Measurements from ENCODE around the gene RPL38. TPM values are rescaled to one million over a fixed set of nuclear protein-coding genes. Genes with fewer than 3 reads are reported as not detected.

RPL38 gene
- 701 TPM for total RNA-seq
- long read RNA-seq, transcript RPL38-201 (5 exons, 1,170 nt): major isoform, 95 of 109 reads
- long read RNA-seq, transcript RPL38-202 (5 exons, 431 nt): minor isoform, 11 of 109 reads
- long read RNA-seq, partial matches to known transcripts: 0 of 109 reads
- long read RNA-seq, other reads (novel, unspliced or antisense): 1 of 109 reads

GRCh38 chr17:74203439-74204240, at the start of gene RPL38:
RPL38 (plus strand) TSS chr17:74203678; CDS start chr17:74203956, 278 bp downstream.
- peak; percentile 90 for TF ChIP-seq CTCF (IDR thresholded peaks at IDR 0.05)
- Histone ChIP-seq H3K27ac (peak within 1 kb of the TSS; percentile 86), H3K4me3 (peak within 1 kb of the TSS; percentile 99), H3K9me3 (no peaks in the 10 kb centered on the region), H3K4me1 (peaks cover 37% of the 10 kb centered on the region), H3K36me3 (peaks cover 43% of the 10 kb centered on the region), H3K27me3 (ENCODE audit: low read depth) (peaks cover 22% of the 10 kb centered on the region)
- peak; percentile 95 for DNase-seq
- intact Hi-C loops (cut with DNase I): no loop called here
- ATAC-seq: peak; percentile 92 to 96

- intact Hi-C loops (cut with DNase I): no loop called here
- DNase-seq (no peak), ATAC-seq (no peak)
- H3K27ac ChIP-seq: no peak overlapping the region
- TF ChIP-seq CTCF (IDR thresholded peaks at IDR 0.05): no peak
- H3K36me3 ChIP-seq: no peaks in the 10 kb centered on the region
- H3K4me1 ChIP-seq: no peaks in the 10 kb centered on the region
- no peak overlapping the region for H3K4me3 ChIP-seq
- no peaks in the 10 kb centered on the region for H3K27me3 ChIP-seq (ENCODE audit: low read depth)
- H3K9me3 ChIP-seq: no peaks in the 10 kb centered on the region
Observed at GRCh38 chr17:74153821-74154430, 49.6 kb upstream of the RPL38 start.

GRCh38 chr17:74156878-74157277, 46.6 kb upstream of the RPL38 start:
- no peaks in the 10 kb centered on the region for H3K36me3 ChIP-seq
- H3K27me3 ChIP-seq (ENCODE audit: low read depth): peaks cover 4% of the 10 kb centered on the region
- intact Hi-C loops (cut with DNase I): no loop called here
- H3K27ac ChIP-seq: no peak overlapping the region
- H3K4me3 ChIP-seq: no peak overlapping the region
- H3K4me1 ChIP-seq: no peaks in the 10 kb centered on the region
- ATAC-seq (no peak), DNase-seq (no peak)
- TF ChIP-seq CTCF (IDR thresholded peaks at IDR 0.05): no peak
- no peaks in the 10 kb centered on the region for H3K9me3 ChIP-seq

- Histone ChIP-seq H3K4me1 (no peaks in the 10 kb centered on the region), H3K36me3 (no peaks in the 10 kb centered on the region), H3K9me3 (no peaks in the 10 kb centered on the region), H3K27ac (no peak overlapping the region), H3K27me3 (ENCODE audit: low read depth) (peaks cover 4% of the 10 kb centered on the region), H3K4me3 (no peak overlapping the region)
- DNase-seq (no peak), ATAC-seq (no peak)
- intact Hi-C loops (cut with DNase I): no loop called here
- no peak for TF ChIP-seq CTCF (IDR thresholded peaks at IDR 0.05)
Observed at GRCh38 chr17:74157366-74157765, 46.1 kb upstream of the RPL38 start.

- Histone ChIP-seq H3K4me1 (no peaks in the 10 kb centered on the region), H3K36me3 (no peaks in the 10 kb centered on the region), H3K27me3 (ENCODE audit: low read depth) (peaks cover 4% of the 10 kb centered on the region), H3K27ac (no peak overlapping the region), H3K9me3 (no peaks in the 10 kb centered on the region), H3K4me3 (no peak overlapping the region)
- no peak for ATAC-seq
- DNase-seq: no peak
- no peak for TF ChIP-seq CTCF (IDR thresholded peaks at IDR 0.05)
- intact Hi-C loops (cut with DNase I): no loop called here
Observed at GRCh38 chr17:74158761-74159160, 44.7 kb upstream of the RPL38 start.
